BJ (cell line): ENCODE measurements around the gene SH3D19. TPM values are rescaled to one million over a fixed set of nuclear protein-coding genes. Genes with fewer than 3 reads are reported as not detected.
A peak's percentile ranks its signal among the peaks of the same experiment; 100 is the strongest.

Experiments
- CTCF ChIA-PET: fragments of 350-600 bp; formaldehyde crosslinking; extraction: SDS; loops from one replicate; lab custom pipeline; 2021; ENCODE audit warnings: antibody characterized with exemption, inconsistent platforms; lab: Yijun Ruan, JAX
- POLR2A ChIA-PET: fragments of 300-600 bp; sonication (Branson Sonifier 250); formaldehyde crosslinking; extraction: SDS; loops from one replicate; lab custom pipeline; 2021; ENCODE audit warnings: antibody characterized with exemption; lab: Charles Lee
- DNase-seq: peaks from one replicate; pipeline ENCODE4 v3.0.0-alpha.2; 2011; ENCODE audit warnings: low read depth
- H3K27me3 ChIP-seq: 2 replicates; pipeline ENCODE4 v1.6.0; 2011; ENCODE audit warnings: low read length; ENCODE audit not compliant: control insufficient read depth, insufficient read depth
- H3K36me3 ChIP-seq: 2 replicates; pipeline ENCODE4 v1.5.1; 2011; ENCODE audit warnings: low read length; ENCODE audit not compliant: control insufficient read depth, insufficient read depth
- H3K4me3 ChIP-seq: 2 replicates; pipeline ENCODE4 v1.5.1; 2011; ENCODE audit warnings: low read depth, mild to moderate bottlenecking, control low read depth, low read length
- polyA plus RNA-seq: library from polyadenylated mRNA; depleted of rRNA; stranded (reverse); fragments of >200 nt; gene quantifications from 2 replicates; pipeline ENCODE4 v1.2.3, GENCODE V29; 2011
- TF ChIP-seq, protein P1 (sequence below): IDR thresholded peaks from 2 replicates; pipeline ENCODE4 v1.5.1; 2011; ENCODE audit warnings: low read depth, mild to moderate bottlenecking, control low read depth, inconsistent platforms, low read length, moderate library complexity; ENCODE audit not compliant: insufficient read depth

The SH3D19 gene
- polyA plus RNA-seq, 1 experiment = 16.2 TPM

GRCh38 chr4:151198748-151199147 is 126.7 kb downstream of the SH3D19 start:
- Histone ChIP-seq H3K4me3 (no peak overlapping the region), H3K36me3 (no peaks in the 10 kb centered on the region), H3K27me3 (no peaks in the 10 kb centered on the region)
- POLR2A ChIA-PET = no interaction called here
- TF ChIP-seq, protein P1, sequence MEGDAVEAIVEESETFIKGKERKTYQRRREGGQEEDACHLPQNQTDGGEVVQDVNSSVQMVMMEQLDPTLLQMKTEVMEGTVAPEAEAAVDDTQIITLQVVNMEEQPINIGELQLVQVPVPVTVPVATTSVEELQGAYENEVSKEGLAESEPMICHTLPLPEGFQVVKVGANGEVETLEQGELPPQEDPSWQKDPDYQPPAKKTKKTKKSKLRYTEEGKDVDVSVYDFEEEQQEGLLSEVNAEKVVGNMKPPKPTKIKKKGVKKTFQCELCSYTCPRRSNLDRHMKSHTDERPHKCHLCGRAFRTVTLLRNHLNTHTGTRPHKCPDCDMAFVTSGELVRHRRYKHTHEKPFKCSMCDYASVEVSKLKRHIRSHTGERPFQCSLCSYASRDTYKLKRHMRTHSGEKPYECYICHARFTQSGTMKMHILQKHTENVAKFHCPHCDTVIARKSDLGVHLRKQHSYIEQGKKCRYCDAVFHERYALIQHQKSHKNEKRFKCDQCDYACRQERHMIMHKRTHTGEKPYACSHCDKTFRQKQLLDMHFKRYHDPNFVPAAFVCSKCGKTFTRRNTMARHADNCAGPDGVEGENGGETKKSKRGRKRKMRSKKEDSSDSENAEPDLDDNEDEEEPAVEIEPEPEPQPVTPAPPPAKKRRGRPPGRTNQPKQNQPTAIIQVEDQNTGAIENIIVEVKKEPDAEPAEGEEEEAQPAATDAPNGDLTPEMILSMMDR = no peak
- CTCF ChIA-PET = no interaction called here
- DNase-seq = no peak

- ChIA-PET CTCF (no interaction called here), POLR2A (no interaction called here)
- Histone ChIP-seq H3K27me3 (no peaks in the 10 kb centered on the region), H3K36me3 (no peaks in the 10 kb centered on the region), H3K4me3 (no peak overlapping the region)
- no peak for DNase-seq
- TF ChIP-seq, protein P1 = no peak
Observed at GRCh38 chr4:151197247-151197646, 128.2 kb downstream of the SH3D19 start.

- ChIA-PET CTCF (interaction anchor here (0.8 kb wide), 1 partner anchor 19 kb away, joined by 3 read pairs; no protein-coding TSS in a partner anchor), POLR2A (interaction anchor here (0.7 kb wide), 1 partner anchor 1265 kb away, joined by 5 read pairs; no protein-coding TSS in a partner anchor)
- H3K4me3 ChIP-seq = no peak overlapping the region
- DNase-seq = peak; percentile 29
- H3K27me3 ChIP-seq = no peaks in the 10 kb centered on the region
- no peaks in the 10 kb centered on the region for H3K36me3 ChIP-seq
- TF ChIP-seq, protein P1 = no peak
Observed at GRCh38 chr4:151195801-151196200, 129.6 kb downstream of the SH3D19 start.

DNA sequence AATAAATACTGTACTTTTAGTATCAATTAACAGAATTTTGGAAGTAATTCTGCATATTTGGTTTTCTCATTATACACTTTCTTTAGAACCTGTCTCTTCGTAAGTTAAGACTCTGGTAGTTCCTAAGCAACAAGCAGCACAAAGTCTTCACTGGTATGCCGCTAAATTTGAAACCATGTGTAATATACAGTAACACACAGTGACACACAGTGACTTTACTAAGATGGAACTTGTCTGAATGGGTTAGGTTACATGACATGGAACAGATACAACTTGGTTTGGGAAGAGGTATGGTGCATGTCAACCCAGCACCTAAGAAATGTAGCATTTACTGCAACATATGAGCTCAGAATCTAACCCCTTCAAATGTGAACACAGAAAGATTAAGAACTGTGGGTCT is 132.0 kb downstream of the SH3D19 start:
- no peaks in the 10 kb centered on the region for H3K27me3 ChIP-seq
- TF ChIP-seq, protein P1 = no peak
- DNase-seq = no peak
- H3K4me3 ChIP-seq = no peak overlapping the region
- POLR2A ChIA-PET = no interaction called here
- H3K36me3 ChIP-seq = no peaks in the 10 kb centered on the region
- CTCF ChIA-PET = no interaction called here

DNA sequence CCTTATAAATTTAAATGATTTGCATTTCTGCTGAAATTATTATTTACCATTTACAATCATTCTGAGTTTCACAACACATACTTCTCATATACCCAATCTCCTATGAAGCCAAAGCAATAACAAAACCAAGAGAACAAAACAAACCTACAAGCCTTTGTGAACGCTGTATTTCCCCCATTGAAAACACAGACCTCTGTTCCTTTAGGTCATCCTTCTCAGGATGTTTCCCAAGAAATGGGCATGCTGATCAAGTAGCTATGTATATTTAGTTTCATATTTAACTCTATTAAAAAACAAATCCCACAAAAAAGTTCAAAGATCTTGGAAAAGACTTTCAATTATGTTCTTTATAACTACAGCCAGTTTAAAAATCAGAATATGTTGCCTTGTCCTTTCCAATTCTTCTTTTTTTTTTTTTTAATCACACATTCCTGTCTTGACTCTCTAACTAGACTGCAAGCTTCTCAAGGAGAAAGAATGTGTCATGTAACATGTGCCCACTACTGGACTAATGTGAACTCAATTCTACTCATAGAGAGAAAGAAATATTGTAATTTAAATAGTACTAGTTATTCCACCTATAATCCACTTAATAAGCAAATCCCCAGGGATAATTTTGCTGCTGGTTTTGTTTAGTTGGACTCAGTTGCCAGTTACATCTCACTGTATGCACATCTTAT is 132.7 kb downstream of the SH3D19 start:
- TF ChIP-seq, protein P1 = no peak
- POLR2A ChIA-PET = no interaction called here

More for the DNA sequence above, 132.7 kb downstream of the SH3D19 start:
- no peak for DNase-seq
- no peaks in the 10 kb centered on the region for H3K36me3 ChIP-seq
- H3K4me3 ChIP-seq = no peak overlapping the region
- H3K27me3 ChIP-seq = no peaks in the 10 kb centered on the region
- CTCF ChIA-PET = interaction anchor here (0.8 kb wide), 1 partner anchor 8 kb away, joined by 5 read pairs; no protein-coding TSS in a partner anchor
